ENCODE results near the gene PROX1.

Gene PROX1, protein sequence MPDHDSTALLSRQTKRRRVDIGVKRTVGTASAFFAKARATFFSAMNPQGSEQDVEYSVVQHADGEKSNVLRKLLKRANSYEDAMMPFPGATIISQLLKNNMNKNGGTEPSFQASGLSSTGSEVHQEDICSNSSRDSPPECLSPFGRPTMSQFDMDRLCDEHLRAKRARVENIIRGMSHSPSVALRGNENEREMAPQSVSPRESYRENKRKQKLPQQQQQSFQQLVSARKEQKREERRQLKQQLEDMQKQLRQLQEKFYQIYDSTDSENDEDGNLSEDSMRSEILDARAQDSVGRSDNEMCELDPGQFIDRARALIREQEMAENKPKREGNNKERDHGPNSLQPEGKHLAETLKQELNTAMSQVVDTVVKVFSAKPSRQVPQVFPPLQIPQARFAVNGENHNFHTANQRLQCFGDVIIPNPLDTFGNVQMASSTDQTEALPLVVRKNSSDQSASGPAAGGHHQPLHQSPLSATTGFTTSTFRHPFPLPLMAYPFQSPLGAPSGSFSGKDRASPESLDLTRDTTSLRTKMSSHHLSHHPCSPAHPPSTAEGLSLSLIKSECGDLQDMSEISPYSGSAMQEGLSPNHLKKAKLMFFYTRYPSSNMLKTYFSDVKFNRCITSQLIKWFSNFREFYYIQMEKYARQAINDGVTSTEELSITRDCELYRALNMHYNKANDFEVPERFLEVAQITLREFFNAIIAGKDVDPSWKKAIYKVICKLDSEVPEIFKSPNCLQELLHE

DNA sequence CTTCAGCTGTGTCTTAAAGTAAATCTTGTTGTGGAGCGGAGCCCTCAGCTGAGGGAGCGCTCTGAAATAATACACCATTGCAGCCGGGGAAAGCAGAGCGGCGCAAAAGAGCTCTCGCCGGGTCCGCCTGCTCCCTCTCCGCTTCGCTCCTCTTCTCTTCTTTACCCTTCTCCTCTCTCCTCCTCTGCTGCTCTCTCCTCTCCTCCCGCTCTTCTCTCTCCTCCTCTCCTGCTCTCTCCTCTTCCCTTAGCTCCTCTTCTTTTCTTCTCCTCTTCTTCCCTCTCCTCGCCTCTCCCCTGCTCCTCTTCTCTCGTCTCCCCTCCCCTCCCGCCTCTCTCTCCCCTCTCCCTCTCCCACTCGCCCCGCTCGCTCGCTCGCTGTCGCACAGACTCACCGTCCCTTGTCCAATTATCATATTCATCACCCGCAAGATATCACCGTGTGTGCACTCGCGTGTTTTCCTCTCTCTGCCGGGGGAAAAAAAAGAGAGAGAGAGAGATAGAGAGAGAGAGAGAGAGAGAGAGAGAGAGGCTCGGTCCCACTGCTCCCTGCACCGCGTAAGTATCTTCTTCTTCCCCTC lies at the start of gene PROX1:
TSS of gene PROX1 (plus strand) at position 47 of the 580 bp plus-strand sequence. CDS start 8,563 bp downstream, outside the sequence.
- Histone ChIP-seq H3K9me3 (ENCODE audit: insufficient read depth, low read length, severe bottlenecking) (no peaks in the 10 kb centered on the region), H3K4me3 (ENCODE audit: low read depth in 1 of 2, low read length in 2 of 2) (no peak within 1 kb of the TSS), H3K4me1 (ENCODE audit: insufficient read depth, low read length) (peaks cover 22% of the 10 kb centered on the region), H4K20me1 (ENCODE audit: insufficient read depth, low read length) (no peaks in the 10 kb centered on the region), H2AFZ (ENCODE audit: low read depth, low read length) (no peak within 1 kb of the TSS), H3K27me3 (ENCODE audit: insufficient read depth, low read length, poor library complexity) (no peaks in the 10 kb centered on the region), H3K4me2 (ENCODE audit: insufficient read depth, low read length) (no peak within 1 kb of the TSS), H3K27ac (ENCODE audit: low read length) (no peak within 1 kb of the TSS), H3K79me2 (ENCODE audit: insufficient read depth, low read length) (no peaks in the 10 kb centered on the region), H3K9ac (ENCODE audit: low read depth, low read length) (no peak within 1 kb of the TSS), H3K36me3 (ENCODE audit: insufficient read depth, low read length) (no peaks in the 10 kb centered on the region)
- TF ChIP-seq EZH2 (IDR thresholded peaks at IDR 0.05; ENCODE audit: borderline replicate concordance, low read depth, low read length, severe bottlenecking) = no peak
- TF ChIP-seq, protein P1, sequence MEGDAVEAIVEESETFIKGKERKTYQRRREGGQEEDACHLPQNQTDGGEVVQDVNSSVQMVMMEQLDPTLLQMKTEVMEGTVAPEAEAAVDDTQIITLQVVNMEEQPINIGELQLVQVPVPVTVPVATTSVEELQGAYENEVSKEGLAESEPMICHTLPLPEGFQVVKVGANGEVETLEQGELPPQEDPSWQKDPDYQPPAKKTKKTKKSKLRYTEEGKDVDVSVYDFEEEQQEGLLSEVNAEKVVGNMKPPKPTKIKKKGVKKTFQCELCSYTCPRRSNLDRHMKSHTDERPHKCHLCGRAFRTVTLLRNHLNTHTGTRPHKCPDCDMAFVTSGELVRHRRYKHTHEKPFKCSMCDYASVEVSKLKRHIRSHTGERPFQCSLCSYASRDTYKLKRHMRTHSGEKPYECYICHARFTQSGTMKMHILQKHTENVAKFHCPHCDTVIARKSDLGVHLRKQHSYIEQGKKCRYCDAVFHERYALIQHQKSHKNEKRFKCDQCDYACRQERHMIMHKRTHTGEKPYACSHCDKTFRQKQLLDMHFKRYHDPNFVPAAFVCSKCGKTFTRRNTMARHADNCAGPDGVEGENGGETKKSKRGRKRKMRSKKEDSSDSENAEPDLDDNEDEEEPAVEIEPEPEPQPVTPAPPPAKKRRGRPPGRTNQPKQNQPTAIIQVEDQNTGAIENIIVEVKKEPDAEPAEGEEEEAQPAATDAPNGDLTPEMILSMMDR (IDR thresholded peaks at IDR 0.05; ENCODE audit: borderline replicate concordance, extremely low read depth, low read length, poor library complexity, severe bottlenecking) = no peak
- ATAC-seq (ENCODE audit: insufficient read depth, low read depth) (no peak), DNase-seq (no peak)

DNA sequence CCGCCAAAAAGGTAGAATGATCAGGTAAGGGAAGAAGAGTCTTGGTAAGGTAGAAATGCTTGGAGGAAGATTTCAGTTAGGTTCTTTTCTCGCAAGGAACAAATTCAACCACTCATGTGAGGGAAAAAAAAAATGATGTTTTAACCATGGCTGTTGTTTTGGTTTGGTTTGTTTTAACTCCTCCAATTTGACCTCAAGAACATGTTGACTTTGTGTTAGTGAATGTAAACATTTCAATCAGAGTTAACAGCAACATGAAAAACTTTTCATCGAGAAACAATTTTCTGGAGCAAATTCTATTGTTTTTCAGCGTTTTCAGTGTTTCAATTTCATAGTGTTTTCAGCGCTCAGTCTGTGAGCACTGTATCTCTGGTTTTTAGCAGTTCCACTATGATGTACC lies 49.0 kb upstream of the PROX1 start:
- H3K27me3 ChIP-seq (ENCODE audit: insufficient read depth, low read length, poor library complexity) = no peaks in the 10 kb centered on the region
- H3K4me1 ChIP-seq (ENCODE audit: insufficient read depth, low read length) = no peaks in the 10 kb centered on the region
- no peak overlapping the region for H2AFZ ChIP-seq (ENCODE audit: low read depth, low read length)
- ATAC-seq (ENCODE audit: insufficient read depth, low read depth) (no peak), DNase-seq (no peak)
- no peak overlapping the region for H3K4me2 ChIP-seq (ENCODE audit: insufficient read depth, low read length)
- TF ChIP-seq, protein P1 (IDR thresholded peaks at IDR 0.05; ENCODE audit: borderline replicate concordance, extremely low read depth, low read length, poor library complexity, severe bottlenecking) = no peak
- TF ChIP-seq EZH2 (IDR thresholded peaks at IDR 0.05; ENCODE audit: borderline replicate concordance, low read depth, low read length, severe bottlenecking) = no peak
- no peaks in the 10 kb centered on the region for H4K20me1 ChIP-seq (ENCODE audit: insufficient read depth, low read length)
- H3K4me3 ChIP-seq (ENCODE audit: low read depth in 1 of 2, low read length in 2 of 2) = no peak overlapping the region
- no peak overlapping the region for H3K9ac ChIP-seq (ENCODE audit: low read depth, low read length)
- no peaks in the 10 kb centered on the region for H3K9me3 ChIP-seq (ENCODE audit: insufficient read depth, low read length, severe bottlenecking)
- H3K79me2 ChIP-seq (ENCODE audit: insufficient read depth, low read length) = no peaks in the 10 kb centered on the region
- H3K27ac ChIP-seq (ENCODE audit: low read length) = no peak overlapping the region
- H3K36me3 ChIP-seq (ENCODE audit: insufficient read depth, low read length) = no peaks in the 10 kb centered on the region

DNA sequence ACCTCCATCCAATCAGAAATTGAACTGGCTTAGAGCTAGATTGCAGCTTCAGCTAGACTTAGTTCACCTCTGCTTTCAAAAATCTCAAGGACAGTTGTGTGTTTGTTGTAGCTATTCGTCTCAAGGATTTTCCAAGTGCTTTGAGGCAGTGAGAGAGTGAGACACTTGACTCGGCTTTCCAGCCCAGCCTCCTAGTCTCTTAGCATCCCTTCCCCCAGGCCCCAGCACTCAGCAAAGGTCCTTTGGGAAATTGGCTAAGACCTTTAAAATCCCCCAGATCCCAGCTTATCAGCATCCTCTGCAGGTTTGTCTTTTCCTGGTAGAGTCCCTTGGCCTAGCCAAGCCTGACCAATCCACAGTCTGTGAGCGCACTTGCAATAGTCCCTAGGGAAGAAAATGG lies 47.9 kb upstream of the PROX1 start:
- no peak overlapping the region for H3K9ac ChIP-seq (ENCODE audit: low read depth, low read length)
- H3K9me3 ChIP-seq (ENCODE audit: insufficient read depth, low read length, severe bottlenecking) = no peaks in the 10 kb centered on the region
- no peaks in the 10 kb centered on the region for H4K20me1 ChIP-seq (ENCODE audit: insufficient read depth, low read length)
- H3K79me2 ChIP-seq (ENCODE audit: insufficient read depth, low read length) = no peaks in the 10 kb centered on the region
- H2AFZ ChIP-seq (ENCODE audit: low read depth, low read length) = no peak overlapping the region
- DNase-seq (no peak), ATAC-seq (ENCODE audit: insufficient read depth, low read depth) (no peak)
- no peak overlapping the region for H3K4me3 ChIP-seq (ENCODE audit: low read depth in 1 of 2, low read length in 2 of 2)
- no peak overlapping the region for H3K4me2 ChIP-seq (ENCODE audit: insufficient read depth, low read length)
- no peaks in the 10 kb centered on the region for H3K36me3 ChIP-seq (ENCODE audit: insufficient read depth, low read length)
- H3K4me1 ChIP-seq (ENCODE audit: insufficient read depth, low read length) = no peaks in the 10 kb centered on the region
- TF ChIP-seq, protein P1 (IDR thresholded peaks at IDR 0.05; ENCODE audit: borderline replicate concordance, extremely low read depth, low read length, poor library complexity, severe bottlenecking) = no peak
- no peak for TF ChIP-seq EZH2 (IDR thresholded peaks at IDR 0.05; ENCODE audit: borderline replicate concordance, low read depth, low read length, severe bottlenecking)
- no peaks in the 10 kb centered on the region for H3K27me3 ChIP-seq (ENCODE audit: insufficient read depth, low read length, poor library complexity)
- H3K27ac ChIP-seq (ENCODE audit: low read length) = no peak overlapping the region

Data from DND-41 (cell line).